Heart left ventricle (tissue), 13 donors: ENCODE results near the gene GAS7.

Source experiments
- CTCF ChIP-seq, 12 donors: fragments of 200-600 bp; sonication (generic) in 4 of 12; IDR thresholded peaks; one replicate each; pipeline versions ENCODE4 v1.5.0 to v1.8.0; 2018 to 2022; ENCODE audit warnings: antibody characterized with exemption in 12 of 12, mild to moderate bottlenecking in 5 of 12
- POLR2A ChIP-seq, 2 donors: fragments of 450-650 bp; IDR thresholded peaks; one replicate each; pipeline ENCODE4 v1.6.1; 2017; ENCODE audit warnings: antibody characterized with exemption in 2 of 2, mild to moderate bottlenecking in 2 of 2, moderate library complexity in 2 of 2
- donor health status: ischemic (EF 13 %, LVEDD 7.1; RV severe dilation, severe dysfunction).
- donor health status: DM: no; HTN: yes; CAD: no.
- donor health status: DM: no; HTN: no; CAD: no.
- donor health status: ischemic (EF 25% LVEDD 6.9; RV normal size, moderate dysfunction).
- donor health status: ischemic (EF 25% LVEDD 5.7; RV mildly dilated, moderate dysfunction).
- donor health status: ischemic (EF 35%, LVEDD 5.7; RV mildly dilated, moderate dysfunction).
- donor health status: nonischemic (EF 11% LVEDD 7.7; RV severe dilation, severe dysfunction).
- donor health status: DM: yes; HTN: yes; CAD: no.
- donor health status: PGD.
- donor health status: ischemic (EF 29% LVEDD 5.4; RV normal size, mild dysfunction).
- donor health status: nonischemic (EF 23%, LVEDD 6.1; RV moderate dilation, normal function).

GRCh38 chr17:10172778-10173177 is 25.6 kb downstream of the GAS7 start:
- TF ChIP-seq CTCF (IDR thresholded peaks at IDR 0.05) (no peak), POLR2A (IDR thresholded peaks at IDR 0.05) (no peak)
